Ascending aorta (tissue), 2 donors: ENCODE data around the gene VIPR1. TPM values are rescaled to one million over a fixed set of nuclear protein-coding genes. Genes with fewer than 3 reads are reported as not detected.

ENCODE experiments used
- DNase-seq, 2 donors: peaks; one replicate each; pipeline ENCODE4 v3.0.0-alpha.2; 2019; ENCODE audit warnings: low spot score in 2 of 2
- H3K27ac ChIP-seq, 2 donors: fragments of 200-600 bp; sonication (generic); one replicate each; pipeline ENCODE4 v1.5.1; 2016 to 2017; ENCODE audit warnings: mild to moderate bottlenecking in 1 of 2
- H3K27me3 ChIP-seq: fragments of 200-600 bp; sonication (generic); one replicate; pipeline ENCODE4 v1.5.1; 2017
- H3K36me3 ChIP-seq, 2 donors: fragments of 200-600 bp; sonication (generic); one replicate each; pipeline ENCODE4 v1.5.1; 2016
- H3K4me1 ChIP-seq, 2 donors: fragments of 200-600 bp; sonication (generic); one replicate each; pipeline ENCODE4 v1.5.1; 2016 to 2017; ENCODE audit warnings: mild to moderate bottlenecking in 1 of 2
- H3K4me3 ChIP-seq, 2 donors: fragments of 200-600 bp; sonication (generic); one replicate each; pipeline ENCODE4 v1.5.1; 2016 to 2017; ENCODE audit warnings: mild to moderate bottlenecking in 1 of 2
- H3K9me3 ChIP-seq, 2 donors: fragments of 200-600 bp; sonication (generic); one replicate each; pipeline ENCODE4 v1.5.1; 2016
- CTCF ChIP-seq, 3 experiments: fragments of 200-600 bp in 2 of 3; fragments of 450-650 bp in 1 of 3; sonication (generic) in 2 of 3; IDR thresholded peaks; one replicate each; pipeline ENCODE4 v1.5.1; 2016 to 2019; ENCODE audit warnings: antibody characterized with exemption in 3 of 3, mild to moderate bottlenecking in 1 of 3, moderate library complexity in 1 of 3
- intact Hi-C: fragments of 100-400 bp; cut with DNase I; formaldehyde crosslinking; loops from one replicate; pipeline ENCODE4 v1.15.1; 2023
- total RNA-seq: library from RNA; depleted of rRNA; stranded (reverse); fragments of >200 nt; gene quantifications from one replicate; pipeline ENCODE4 v1.1.0, GENCODE V29; 2016

VIPR1 gene
- total RNA-seq, 1 donor from 2014 or later, result 3.5 TPM

GRCh38 chr3:42527368-42527917 lies 25.0 kb downstream of the VIPR1 start:
- H3K9me3 ChIP-seq, result no peaks in the 10 kb centered on the region
- no peak overlapping the region for H3K27ac ChIP-seq
- H3K27me3 ChIP-seq, result no peaks in the 10 kb centered on the region
- H3K4me1 ChIP-seq, result no peaks in the 10 kb centered on the region
- DNase-seq, result no peak
- no peaks in the 10 kb centered on the region for H3K36me3 ChIP-seq
- intact Hi-C loops, result no loop called here
- TF ChIP-seq CTCF (IDR thresholded peaks at IDR 0.05), result no peak
- no peak overlapping the region for H3K4me3 ChIP-seq

GRCh38 chr3:42529468-42529867 lies 27.0 kb downstream of the VIPR1 start:
- DNase-seq, result no peak
- TF ChIP-seq CTCF (IDR thresholded peaks at IDR 0.05), result no peak
- intact Hi-C loops, result no loop called here

GRCh38 chr3:42530073-42530472 lies 27.6 kb downstream of the VIPR1 start:
- Histone ChIP-seq H3K27ac (no peak overlapping the region), H3K9me3 (no peaks in the 10 kb centered on the region), H3K27me3 (no peaks in the 10 kb centered on the region), H3K36me3 (no peaks in the 10 kb centered on the region), H3K4me3 (no peak overlapping the region), H3K4me1 (no peaks in the 10 kb centered on the region)
- intact Hi-C loops, result no loop called here
- TF ChIP-seq CTCF (IDR thresholded peaks at IDR 0.05), result no peak
- no peak for DNase-seq

More at GRCh38 chr3:42529468-42529867, 27.0 kb downstream of the VIPR1 start:
- Histone ChIP-seq H3K36me3 (no peaks in the 10 kb centered on the region), H3K27ac (no peak overlapping the region), H3K9me3 (no peaks in the 10 kb centered on the region), H3K27me3 (no peaks in the 10 kb centered on the region), H3K4me1 (no peaks in the 10 kb centered on the region), H3K4me3 (no peak overlapping the region)

- Histone ChIP-seq H3K4me1 (no peaks in the 10 kb centered on the region), H3K27me3 (no peaks in the 10 kb centered on the region), H3K4me3 (no peak overlapping the region), H3K9me3 (no peaks in the 10 kb centered on the region), H3K27ac (no peak overlapping the region), H3K36me3 (no peaks in the 10 kb centered on the region)
- no peak for TF ChIP-seq CTCF (IDR thresholded peaks at IDR 0.05)
- intact Hi-C loops, result no loop called here
- no peak for DNase-seq
These were observed 29.0 kb downstream of the VIPR1 start for GRCh38 chr3:42531470-42531869.

- Histone ChIP-seq H3K36me3 (no peaks in the 10 kb centered on the region), H3K27ac (no peak overlapping the region), H3K27me3 (no peaks in the 10 kb centered on the region), H3K9me3 (no peaks in the 10 kb centered on the region), H3K4me3 (no peak overlapping the region), H3K4me1 (no peaks in the 10 kb centered on the region)
- DNase-seq, result no peak
- no peak for TF ChIP-seq CTCF (IDR thresholded peaks at IDR 0.05)
- intact Hi-C loops, result no loop called here
These were observed 29.8 kb downstream of the VIPR1 start for GRCh38 chr3:42532229-42532628.
